Osteoblast (primary cell): Measurements from ENCODE around the gene VAV2. TPM values are rescaled to one million over a fixed set of nuclear protein-coding genes. Genes with fewer than 3 reads are reported as not detected.

ENCODE experiments used
- DNase-seq: peaks from one replicate; pipeline ENCODE4 v3.0.0; 2011; ENCODE audit warnings: low spot score, mixed read lengths; ENCODE audit not compliant: insufficient read length; ENCODE audit errors: missing footprints
- H2AFZ ChIP-seq: 2 replicates; pipeline ENCODE4 v1.6.0; 2011; ENCODE audit warnings: mild to moderate bottlenecking, low read length
- H3K27ac ChIP-seq: 2 replicates; pipeline ENCODE4 v1.5.1; 2011; ENCODE audit warnings: mild to moderate bottlenecking, low read depth, low read length, moderate library complexity
- H3K27me3 ChIP-seq: 2 replicates; pipeline ENCODE4 v1.6.0; 2012; ENCODE audit warnings: mild to moderate bottlenecking, control low read depth, inconsistent platforms, low read length, moderate library complexity; ENCODE audit not compliant: insufficient read depth
- H3K36me3 ChIP-seq: 2 replicates; pipeline ENCODE4 v1.5.1; 2011; ENCODE audit warnings: mild to moderate bottlenecking, low read length, control low read depth, moderate library complexity; ENCODE audit not compliant: insufficient read depth
- H3K4me1 ChIP-seq: 2 replicates; pipeline ENCODE4 v1.5.1; 2011; ENCODE audit warnings: mild to moderate bottlenecking, low read length, control low read depth, moderate library complexity; ENCODE audit not compliant: insufficient read depth
- H3K4me2 ChIP-seq: 2 replicates; pipeline ENCODE4 v1.6.0; 2011; ENCODE audit warnings: mild to moderate bottlenecking, low read length; ENCODE audit not compliant: insufficient read depth
- H3K4me3 ChIP-seq: fragments of 200-600 bp; sonication (generic); 3 replicates; pipeline ENCODE4 v1.5.1; 2012; ENCODE audit warnings: mild to moderate bottlenecking, low read length, inconsistent platforms; ENCODE audit not compliant: insufficient read depth
- H3K79me2 ChIP-seq: 2 replicates; pipeline ENCODE4 v1.6.0; 2012; ENCODE audit warnings: mild to moderate bottlenecking, low read length, control low read depth, inconsistent platforms; ENCODE audit not compliant: insufficient read depth
- H3K9me3 ChIP-seq: 2 replicates; pipeline ENCODE4 v1.5.1; 2011; ENCODE audit warnings: low read depth, low read length, control low read depth
- H4K20me1 ChIP-seq: 2 replicates; pipeline ENCODE4 v1.6.0; 2012; ENCODE audit warnings: mild to moderate bottlenecking, low read length, control low read depth; ENCODE audit not compliant: insufficient read depth
- total RNA-seq: library from RNA; depleted of rRNA; stranded (reverse); fragments of >200 nt; gene quantifications from 2 replicates; pipeline ENCODE4 v1.2.3, GENCODE V29; 2012
- TF ChIP-seq, protein P1 (sequence below): IDR thresholded peaks from 2 replicates; pipeline ENCODE4 v1.5.1; 2011; ENCODE audit warnings: mild to moderate bottlenecking, low read depth, low read length, moderate library complexity; ENCODE audit errors: extremely low read depth

Gene VAV2
- total RNA-seq, 1 donor = 8.0 TPM

DNA sequence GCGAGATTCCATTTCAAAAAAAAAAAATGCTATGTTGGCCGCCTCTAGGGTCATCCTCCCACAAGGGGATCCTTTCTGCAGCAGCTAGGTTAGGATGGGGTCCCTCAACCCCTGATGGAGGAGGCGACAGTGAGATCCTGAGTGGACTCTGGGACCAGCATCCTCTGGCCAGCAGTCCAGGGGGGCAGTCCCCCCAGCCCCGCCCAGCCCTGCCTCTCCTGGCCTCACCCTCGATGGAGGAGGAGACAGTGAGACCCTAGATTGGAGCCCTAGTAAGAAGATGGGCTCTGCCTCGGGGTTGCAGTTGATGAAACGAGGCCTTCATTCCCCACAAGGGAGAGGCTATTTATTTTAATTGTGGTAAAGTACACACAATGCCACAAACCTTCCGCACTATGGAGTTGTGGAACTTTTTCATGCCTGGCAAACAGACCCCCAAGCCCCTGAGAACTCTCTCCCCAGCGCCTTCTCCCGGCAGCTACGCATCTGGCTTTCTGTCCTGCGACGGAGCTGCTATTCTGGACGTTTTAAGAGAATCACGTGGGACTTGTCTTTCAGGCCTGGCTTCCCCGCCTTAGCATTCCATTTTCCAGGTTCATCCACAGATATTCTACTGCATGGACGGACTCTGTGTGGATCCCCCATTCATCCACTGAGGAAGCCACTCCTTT is 15.8 kb downstream of the VAV2 start:
- H3K4me2 ChIP-seq = no peak overlapping the region
- H3K27ac ChIP-seq = no peak overlapping the region
- no peaks in the 10 kb centered on the region for H3K9me3 ChIP-seq
- no peaks in the 10 kb centered on the region for H3K36me3 ChIP-seq
- TF ChIP-seq, protein P1, sequence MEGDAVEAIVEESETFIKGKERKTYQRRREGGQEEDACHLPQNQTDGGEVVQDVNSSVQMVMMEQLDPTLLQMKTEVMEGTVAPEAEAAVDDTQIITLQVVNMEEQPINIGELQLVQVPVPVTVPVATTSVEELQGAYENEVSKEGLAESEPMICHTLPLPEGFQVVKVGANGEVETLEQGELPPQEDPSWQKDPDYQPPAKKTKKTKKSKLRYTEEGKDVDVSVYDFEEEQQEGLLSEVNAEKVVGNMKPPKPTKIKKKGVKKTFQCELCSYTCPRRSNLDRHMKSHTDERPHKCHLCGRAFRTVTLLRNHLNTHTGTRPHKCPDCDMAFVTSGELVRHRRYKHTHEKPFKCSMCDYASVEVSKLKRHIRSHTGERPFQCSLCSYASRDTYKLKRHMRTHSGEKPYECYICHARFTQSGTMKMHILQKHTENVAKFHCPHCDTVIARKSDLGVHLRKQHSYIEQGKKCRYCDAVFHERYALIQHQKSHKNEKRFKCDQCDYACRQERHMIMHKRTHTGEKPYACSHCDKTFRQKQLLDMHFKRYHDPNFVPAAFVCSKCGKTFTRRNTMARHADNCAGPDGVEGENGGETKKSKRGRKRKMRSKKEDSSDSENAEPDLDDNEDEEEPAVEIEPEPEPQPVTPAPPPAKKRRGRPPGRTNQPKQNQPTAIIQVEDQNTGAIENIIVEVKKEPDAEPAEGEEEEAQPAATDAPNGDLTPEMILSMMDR = no peak
- peaks cover 87% of the 10 kb centered on the region for H4K20me1 ChIP-seq
- H3K79me2 ChIP-seq = peaks cover 100% of the 10 kb centered on the region
- DNase-seq = peak; percentile 70
- H2AFZ ChIP-seq = no peak overlapping the region
- H3K4me3 ChIP-seq = no peak overlapping the region
- H3K27me3 ChIP-seq = no peaks in the 10 kb centered on the region
- no peaks in the 10 kb centered on the region for H3K4me1 ChIP-seq

DNA sequence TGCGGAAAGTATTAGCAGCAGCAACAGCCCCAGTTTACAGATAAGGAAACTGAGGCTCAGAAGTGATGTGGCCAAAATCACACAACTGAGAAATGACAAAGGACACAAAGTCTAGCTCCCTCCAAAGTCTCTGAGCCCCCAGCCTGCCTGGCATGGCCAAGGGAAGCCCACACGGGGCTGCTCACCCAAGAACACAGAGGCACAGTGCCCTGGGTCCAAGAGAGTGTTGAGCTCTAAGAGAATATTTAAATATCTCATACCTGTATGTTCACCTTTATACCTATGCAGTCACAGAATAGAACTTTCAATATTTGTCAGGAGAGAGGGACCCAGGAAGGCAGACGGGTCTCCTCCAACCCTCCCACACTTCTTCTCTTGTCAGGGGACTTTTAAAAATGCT is 16.6 kb downstream of the VAV2 start:
- TF ChIP-seq, protein P1 = no peak
- no peaks in the 10 kb centered on the region for H3K27me3 ChIP-seq
- no peak overlapping the region for H3K27ac ChIP-seq
- no peak overlapping the region for H2AFZ ChIP-seq
- no peak overlapping the region for H3K4me3 ChIP-seq
- no peaks in the 10 kb centered on the region for H3K36me3 ChIP-seq
- H3K4me1 ChIP-seq = no peaks in the 10 kb centered on the region
- H3K9me3 ChIP-seq = no peaks in the 10 kb centered on the region
- peak; percentile 68 for DNase-seq
- peaks cover 89% of the 10 kb centered on the region for H4K20me1 ChIP-seq
- H3K4me2 ChIP-seq = no peak overlapping the region
- peaks cover 99% of the 10 kb centered on the region for H3K79me2 ChIP-seq

DNA sequence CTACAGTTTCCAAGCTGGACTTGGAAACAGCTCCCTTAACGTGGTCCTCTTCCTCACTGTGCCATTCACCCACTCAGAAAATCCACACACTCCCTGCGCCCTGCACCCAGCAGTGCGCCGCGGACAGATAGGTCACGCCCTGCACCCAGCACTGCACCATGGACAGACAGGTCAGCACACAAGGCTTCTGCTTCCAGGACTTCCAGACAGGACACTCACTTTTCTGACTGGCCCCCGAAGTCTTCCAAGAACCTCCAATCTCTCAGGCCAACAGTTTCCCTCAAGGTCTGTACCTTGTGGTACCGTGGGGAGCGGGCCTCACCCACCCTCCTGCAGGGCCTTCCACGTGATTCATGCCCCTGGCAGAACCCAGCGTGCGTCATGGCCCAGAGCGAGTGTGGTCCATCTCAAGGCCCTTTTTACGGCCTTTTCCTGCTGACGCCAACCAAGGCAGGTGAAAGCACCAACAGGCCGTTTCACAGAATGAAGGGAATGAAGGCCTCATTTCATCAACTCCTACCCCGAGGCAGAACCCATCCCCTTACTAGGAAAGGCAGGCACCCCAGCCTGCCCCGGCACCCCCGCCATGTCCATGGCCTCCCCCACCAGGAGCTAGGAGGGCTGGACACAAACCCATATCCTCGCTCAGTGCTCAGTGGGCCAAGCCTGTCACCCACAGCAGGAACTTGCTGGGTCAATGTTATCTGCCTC is 17.3 kb downstream of the VAV2 start:
- H3K4me3 ChIP-seq = no peak overlapping the region
- peak; percentile 56 for DNase-seq
- peaks cover 99% of the 10 kb centered on the region for H3K79me2 ChIP-seq
- no peak overlapping the region for H3K27ac ChIP-seq
- no peaks in the 10 kb centered on the region for H3K4me1 ChIP-seq
- H3K9me3 ChIP-seq = no peaks in the 10 kb centered on the region
- no peaks in the 10 kb centered on the region for H3K27me3 ChIP-seq
- peaks cover 87% of the 10 kb centered on the region for H4K20me1 ChIP-seq
- TF ChIP-seq, protein P1 = no peak
- no peaks in the 10 kb centered on the region for H3K36me3 ChIP-seq
- H3K4me2 ChIP-seq = no peak overlapping the region
- H2AFZ ChIP-seq = no peak overlapping the region
